SK-N-SH (cell line): ENCODE measurements around the gene DVL2.

Source experiments
- CHD2 ChIP-seq: fragments of 150-350 bp; IDR thresholded peaks from 2 replicates; pipeline ENCODE4 v1.6.1; 2018; ENCODE audit warnings: low read length; ENCODE audit not compliant: partially characterized antibody
- CTCF ChIP-seq: fragments of 200-600 bp; sonication (generic); IDR thresholded peaks from 2 replicates; pipeline ENCODE4 v1.6.1; 2017; ENCODE audit warnings: antibody characterized with exemption, mild to moderate bottlenecking, moderate library complexity
- EP300 ChIP-seq, 2 experiments: IDR thresholded peaks; 2 replicates each; pipeline versions ENCODE4 v1.4.0 to v1.6.1; 2012; ENCODE audit warnings: borderline replicate concordance in 1 of 2, low read depth in 1 of 2, low read length in 1 of 2
- EZH2phosphoT487 ChIP-seq: fragments of 200-600 bp; sonication (generic); IDR thresholded peaks from 2 replicates; pipeline ENCODE4 v1.6.1; 2017; ENCODE audit warnings: low read depth, mixed run types, mild to moderate bottlenecking, antibody characterized with exemption, moderate library complexity, borderline replicate concordance
- FOSL2 ChIP-seq: IDR thresholded peaks from 2 replicates; pipeline ENCODE4 v1.4.0; 2012; ENCODE audit warnings: low read depth, mild to moderate bottlenecking, moderate library complexity, borderline replicate concordance
- FOXJ3 ChIP-seq: sonication (generic); formaldehyde crosslinking; IDR thresholded peaks from 2 replicates; pipeline ENCODE4 v1.5.1; 2020; ENCODE audit warnings: mild to moderate bottlenecking, missing genetic modification reagents
- JUND ChIP-seq: IDR thresholded peaks from 2 replicates; pipeline ENCODE4 v1.4.0; 2012
- MAX ChIP-seq: IDR thresholded peaks from 2 replicates; pipeline ENCODE4 v1.4.0; 2012; ENCODE audit warnings: low read depth
- MXI1 ChIP-seq: IDR thresholded peaks from 2 replicates; pipeline ENCODE4 v1.6.1; 2012; ENCODE audit warnings: mild to moderate bottlenecking, low read depth, low read length, improper control_type of control experiment
- POLR2AphosphoS5 ChIP-seq: IDR thresholded peaks from 2 replicates; pipeline ENCODE4 v1.6.1; 2012; ENCODE audit warnings: low read depth, low read length
- SMC3 ChIP-seq: IDR thresholded peaks from 2 replicates; pipeline ENCODE4 v1.6.1; 2012; ENCODE audit warnings: low read depth, low read length, improper control_type of control experiment
- USF1 ChIP-seq: IDR thresholded peaks from 2 replicates; pipeline ENCODE4 v1.4.0; 2012; ENCODE audit warnings: low read depth, borderline replicate concordance

GRCh38 chr17:7221278-7222092 lies 12.8 kb downstream of the DVL2 start:
- no peak; the same call in 1 of the 2 replicates for TF ChIP-seq JUND
- no peak for TF ChIP-seq EP300 (IDR thresholded peaks at IDR 0.05; ENCODE audit: borderline replicate concordance in 1 of 2, low read depth in 1 of 2, low read length in 1 of 2)
- TF ChIP-seq EZH2phosphoT487, result no peak
- TF ChIP-seq CTCF, result no peak
- TF ChIP-seq CHD2, result no peak
- no peak for TF ChIP-seq FOSL2
- TF ChIP-seq POLR2AphosphoS5, result peak; percentile 40; the same call in 1 of the 2 replicates
- TF ChIP-seq MXI1, result no peak
- TF ChIP-seq SMC3, result no peak
- no peak for TF ChIP-seq USF1
- TF ChIP-seq FOXJ3 (CRISPR knock-in tag), result no peak
- no peak for TF ChIP-seq MAX
